IPS-15b (cell line): ENCODE results near the gene PTGIS.

Experiments
- H3K27me3 ChIP-seq: one replicate; pipeline ENCODE4 v1.6.1; 2013; ENCODE audit warnings: low read length; ENCODE audit not compliant: control insufficient read depth, insufficient read depth
- H3K36me3 ChIP-seq: one replicate; pipeline ENCODE4 v1.6.1; 2013; ENCODE audit warnings: low read length; ENCODE audit not compliant: control insufficient read depth, insufficient read depth
- H3K4me1 ChIP-seq: one replicate; pipeline ENCODE4 v1.6.1; 2013; ENCODE audit warnings: mild to moderate bottlenecking, low read length; ENCODE audit not compliant: control insufficient read depth, insufficient read depth
- H3K4me3 ChIP-seq: one replicate; pipeline ENCODE4 v1.5.1; 2013; ENCODE audit warnings: low read depth, low read length
- H3K9ac ChIP-seq: one replicate; pipeline ENCODE4 v1.6.1; 2013; ENCODE audit warnings: low read depth, mild to moderate bottlenecking, low read length
- H3K9me3 ChIP-seq: one replicate; pipeline ENCODE4 v1.6.1; 2013; ENCODE audit warnings: mild to moderate bottlenecking, low read length; ENCODE audit not compliant: control insufficient read depth, insufficient read depth

PTGIS gene

DNA sequence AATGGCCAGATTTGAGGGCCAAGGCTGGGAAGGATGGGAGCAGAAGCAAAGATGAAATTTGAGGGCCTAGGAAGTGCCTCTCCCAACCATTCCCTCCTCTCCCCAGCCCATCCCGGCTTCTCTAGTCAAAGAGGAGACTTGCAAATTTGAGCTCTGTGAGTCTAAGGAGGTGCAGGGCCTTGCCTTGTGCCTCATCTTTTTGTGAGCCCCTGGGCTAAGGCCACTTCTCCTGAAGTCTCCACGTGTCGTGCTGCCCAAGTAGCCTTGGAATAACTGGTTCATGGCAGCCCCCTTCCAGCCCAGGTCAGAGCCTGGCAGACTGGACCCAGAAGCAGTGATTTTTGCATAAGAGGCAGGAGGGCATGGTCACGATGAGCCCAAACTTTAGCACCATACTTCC, 6.7 kb downstream of the PTGIS start:
- H3K9ac ChIP-seq: no peak overlapping the region
- peaks cover 1% of the 10 kb centered on the region for H3K4me1 ChIP-seq
- no peaks in the 10 kb centered on the region for H3K9me3 ChIP-seq
- H3K27me3 ChIP-seq: no peaks in the 10 kb centered on the region
- no peak overlapping the region for H3K4me3 ChIP-seq
- peaks cover 4% of the 10 kb centered on the region for H3K36me3 ChIP-seq

DNA sequence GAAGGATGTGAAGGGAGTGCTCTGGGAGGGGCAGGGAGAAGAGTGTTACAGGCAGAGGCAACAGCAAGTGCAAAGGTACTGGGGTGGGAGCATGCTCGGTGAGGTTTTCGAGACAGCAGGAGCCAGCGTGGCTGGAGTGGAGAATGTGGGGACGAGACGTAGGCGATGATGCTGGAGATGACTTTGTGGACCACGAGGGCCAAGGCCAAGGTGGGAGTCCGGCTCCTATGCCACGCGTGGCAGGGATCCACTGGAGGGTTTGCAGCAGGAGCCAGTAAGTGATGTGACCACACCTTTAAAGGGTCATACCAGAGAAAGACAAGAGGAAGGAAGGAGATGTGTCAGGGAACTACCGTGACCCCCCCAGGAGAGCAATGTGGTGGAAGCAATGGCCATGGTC, 7.3 kb downstream of the PTGIS start:
- Histone ChIP-seq H3K27me3 (no peaks in the 10 kb centered on the region), H3K9me3 (no peaks in the 10 kb centered on the region), H3K9ac (no peak overlapping the region), H3K36me3 (peaks cover 4% of the 10 kb centered on the region), H3K4me3 (no peak overlapping the region), H3K4me1 (no peaks in the 10 kb centered on the region)

DNA sequence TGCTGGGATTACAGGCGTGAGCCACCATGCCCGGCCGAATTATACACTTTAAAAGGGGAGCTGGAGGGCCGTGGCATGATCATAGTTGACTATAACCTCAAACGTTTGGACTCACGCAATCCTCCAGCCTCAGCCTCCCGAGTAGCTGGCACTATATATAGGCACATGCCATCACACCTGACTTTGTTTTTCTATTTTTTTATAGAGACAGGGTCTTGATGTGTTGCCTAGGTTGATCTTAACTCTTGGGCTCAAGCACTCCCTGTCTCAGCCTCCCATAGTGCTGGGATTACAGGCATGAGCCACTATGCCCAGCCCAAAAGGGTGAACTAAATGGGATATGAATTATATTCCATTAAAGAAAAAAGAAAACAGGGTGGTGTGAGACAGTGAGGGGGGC, 7.8 kb downstream of the PTGIS start:
- Histone ChIP-seq H3K9me3 (peaks cover 3% of the 10 kb centered on the region), H3K9ac (no peak overlapping the region), H3K4me3 (no peak overlapping the region), H3K36me3 (peaks cover 4% of the 10 kb centered on the region), H3K27me3 (no peaks in the 10 kb centered on the region), H3K4me1 (no peaks in the 10 kb centered on the region)

DNA sequence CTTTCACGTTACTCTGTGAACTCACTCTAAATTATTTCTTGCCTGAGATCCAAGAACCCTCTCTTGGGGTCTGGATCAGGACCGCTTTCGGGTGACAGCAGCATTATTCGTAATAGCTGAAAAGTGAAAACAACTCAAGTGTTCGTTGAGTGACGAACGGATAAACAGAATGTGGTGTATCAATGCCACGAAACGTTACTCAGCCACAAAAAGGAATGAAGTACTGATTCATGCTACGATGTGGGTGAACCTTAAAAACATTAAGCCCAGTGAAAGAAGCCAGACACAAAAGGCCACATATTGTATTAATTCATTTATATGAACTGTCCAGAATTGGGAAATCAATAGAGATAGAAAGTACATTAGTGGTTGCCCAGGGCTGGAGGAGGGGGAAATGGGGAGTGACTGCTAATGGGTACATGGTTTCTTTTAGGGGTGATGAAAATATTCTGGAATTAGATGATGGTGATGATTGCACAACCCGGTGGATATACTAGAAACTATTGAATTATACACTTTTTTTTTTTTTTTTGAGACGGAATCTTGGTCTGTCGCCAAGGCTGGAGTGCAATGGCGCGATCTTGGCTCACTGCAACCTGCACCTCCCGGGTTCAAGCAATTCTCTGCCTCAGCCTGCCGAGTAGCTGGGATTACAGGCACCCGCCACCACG, 8.4 kb downstream of the PTGIS start:
- Histone ChIP-seq H3K4me3 (no peak overlapping the region), H3K4me1 (no peaks in the 10 kb centered on the region), H3K9me3 (peaks cover 3% of the 10 kb centered on the region), H3K9ac (no peak overlapping the region), H3K36me3 (peaks cover 4% of the 10 kb centered on the region), H3K27me3 (no peaks in the 10 kb centered on the region)

DNA sequence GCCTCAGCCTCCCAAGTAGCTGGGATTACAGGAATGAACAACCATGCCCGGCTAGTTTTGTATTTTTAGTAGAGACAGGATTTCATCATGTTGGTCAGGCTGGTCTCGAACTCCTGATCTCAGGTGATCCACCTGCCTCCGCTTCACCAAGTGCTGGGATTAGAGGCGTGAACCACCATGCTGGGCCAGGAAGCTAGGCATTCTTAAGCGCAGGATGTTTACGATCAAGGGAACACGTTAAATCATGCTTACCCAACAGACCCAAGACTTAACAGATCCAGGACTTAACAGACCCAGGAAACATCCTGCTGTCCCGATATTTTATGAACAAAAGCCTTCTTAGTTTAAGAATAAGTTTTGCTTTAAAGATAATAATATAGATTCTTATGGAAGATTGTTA, 9.1 kb downstream of the PTGIS start:
- no peak overlapping the region for H3K4me3 ChIP-seq
- H3K36me3 ChIP-seq: peaks cover 4% of the 10 kb centered on the region
- no peak overlapping the region for H3K9ac ChIP-seq
- H3K4me1 ChIP-seq: no peaks in the 10 kb centered on the region
- no peaks in the 10 kb centered on the region for H3K27me3 ChIP-seq
- peaks cover 3% of the 10 kb centered on the region for H3K9me3 ChIP-seq

DNA sequence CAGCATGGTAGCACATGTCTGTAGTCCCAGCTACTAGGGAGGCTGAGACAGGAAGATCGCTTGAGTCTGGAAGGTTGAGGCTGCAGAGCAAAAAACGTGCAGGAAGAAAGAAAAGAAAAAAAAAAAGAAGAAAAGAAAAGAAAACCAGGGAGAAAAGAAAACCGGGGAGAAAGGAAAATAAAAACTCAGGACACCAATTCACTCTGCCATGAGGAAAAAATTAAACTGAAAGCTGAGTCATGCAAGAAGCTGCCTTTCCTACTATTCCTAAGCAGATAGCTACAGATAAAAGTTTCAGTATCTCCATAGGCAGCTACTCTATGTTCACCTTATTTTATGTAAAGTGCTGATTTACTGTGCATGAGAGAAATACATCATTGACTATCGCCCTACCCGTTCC, 10.5 kb downstream of the PTGIS start:
- peaks cover 3% of the 10 kb centered on the region for H3K9me3 ChIP-seq
- H3K9ac ChIP-seq: no peak overlapping the region
- no peaks in the 10 kb centered on the region for H3K27me3 ChIP-seq
- H3K4me3 ChIP-seq: no peak overlapping the region
- H3K36me3 ChIP-seq: peaks cover 4% of the 10 kb centered on the region
- H3K4me1 ChIP-seq: no peaks in the 10 kb centered on the region

DNA sequence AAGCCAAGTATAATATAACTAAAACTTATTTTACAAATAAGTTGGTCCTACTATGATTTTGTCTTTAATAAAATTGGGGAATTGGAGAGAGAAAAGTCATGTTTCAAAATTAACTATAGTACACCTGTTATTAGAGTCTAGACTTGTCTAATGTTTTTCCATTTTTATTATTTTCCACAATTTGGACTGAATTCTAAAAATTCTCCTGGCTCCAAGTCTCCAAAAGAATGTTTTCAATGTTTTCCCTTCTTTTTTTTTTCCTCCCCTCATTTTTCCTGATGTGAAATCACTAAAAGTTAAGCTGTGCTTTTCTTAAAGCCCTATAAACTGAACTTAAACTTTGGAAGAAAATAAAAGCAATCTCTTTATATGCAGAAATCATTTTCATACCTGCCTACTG, 11.3 kb downstream of the PTGIS start:
- Histone ChIP-seq H3K36me3 (peaks cover 4% of the 10 kb centered on the region), H3K9ac (no peak overlapping the region), H3K4me3 (no peak overlapping the region), H3K27me3 (no peaks in the 10 kb centered on the region), H3K9me3 (peaks cover 3% of the 10 kb centered on the region), H3K4me1 (no peaks in the 10 kb centered on the region)

DNA sequence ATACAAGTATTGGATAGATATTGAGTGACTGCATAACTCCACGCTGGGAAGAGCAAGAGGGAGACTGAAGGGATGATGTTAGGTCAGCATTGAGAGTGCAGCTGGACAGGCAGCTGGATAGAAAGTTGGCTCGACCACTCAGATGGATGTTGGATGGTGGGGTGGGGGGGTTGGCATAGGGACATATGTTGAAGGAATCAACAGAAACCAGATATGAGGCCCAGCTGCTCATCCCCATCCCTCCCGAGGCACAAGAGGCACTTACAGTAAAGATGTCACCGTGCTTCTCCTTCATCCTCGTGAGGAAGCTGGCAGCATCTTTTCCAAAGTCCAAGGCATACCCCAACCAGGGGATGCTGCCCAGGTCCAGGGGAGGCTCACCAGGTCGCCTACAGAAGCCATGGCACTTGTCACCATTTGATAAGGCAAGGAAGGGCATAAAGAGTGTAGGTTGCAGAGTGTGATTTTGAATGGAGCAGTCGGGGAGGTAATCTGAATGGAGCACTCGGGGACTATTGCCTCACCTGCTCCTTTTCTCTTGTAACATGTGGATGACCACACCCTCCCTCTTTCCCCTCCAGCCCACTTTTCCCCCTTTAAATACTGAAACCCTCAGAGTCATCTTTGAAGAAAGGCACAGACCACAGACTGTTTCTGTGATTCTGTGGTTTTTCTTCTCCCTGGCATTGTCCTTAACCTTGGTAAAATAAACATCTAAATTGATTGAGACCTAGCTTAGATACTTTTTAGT, 18.0 kb downstream of the PTGIS start:
- no peaks in the 10 kb centered on the region for H3K9me3 ChIP-seq
- no peaks in the 10 kb centered on the region for H3K27me3 ChIP-seq
- no peak overlapping the region for H3K9ac ChIP-seq
- no peak overlapping the region for H3K4me3 ChIP-seq
- no peaks in the 10 kb centered on the region for H3K4me1 ChIP-seq
- H3K36me3 ChIP-seq: peaks cover 9% of the 10 kb centered on the region

DNA sequence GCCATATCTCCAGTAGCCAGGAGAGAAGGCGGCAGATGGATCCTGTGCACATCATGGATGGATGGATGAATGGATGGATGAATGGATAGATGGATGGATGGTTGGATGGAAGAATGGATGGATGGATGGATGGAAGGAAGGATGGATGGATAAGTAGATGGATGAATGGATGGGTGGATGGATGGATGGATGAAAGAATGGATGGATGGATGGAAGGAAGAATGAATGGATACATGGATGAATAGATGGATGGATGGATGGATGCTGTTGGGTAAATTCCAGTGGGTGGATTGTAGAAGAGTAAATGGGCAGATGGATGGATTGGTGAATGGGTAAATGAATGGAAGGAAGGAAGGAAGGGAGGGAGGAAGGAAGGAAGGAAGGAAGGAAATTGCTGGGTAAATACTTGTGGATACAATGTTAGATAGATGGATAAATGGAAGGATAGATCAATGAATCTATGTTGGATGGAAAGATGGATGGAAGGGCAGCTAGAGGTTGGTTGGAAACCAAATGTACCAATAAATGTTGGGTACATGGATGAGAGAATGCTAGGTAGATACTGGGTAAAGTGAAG, 19.5 kb downstream of the PTGIS start:
- Histone ChIP-seq H3K4me3 (no peak overlapping the region), H3K36me3 (peaks cover 13% of the 10 kb centered on the region), H3K4me1 (no peaks in the 10 kb centered on the region), H3K9ac (no peak overlapping the region), H3K9me3 (no peaks in the 10 kb centered on the region), H3K27me3 (no peaks in the 10 kb centered on the region)

DNA sequence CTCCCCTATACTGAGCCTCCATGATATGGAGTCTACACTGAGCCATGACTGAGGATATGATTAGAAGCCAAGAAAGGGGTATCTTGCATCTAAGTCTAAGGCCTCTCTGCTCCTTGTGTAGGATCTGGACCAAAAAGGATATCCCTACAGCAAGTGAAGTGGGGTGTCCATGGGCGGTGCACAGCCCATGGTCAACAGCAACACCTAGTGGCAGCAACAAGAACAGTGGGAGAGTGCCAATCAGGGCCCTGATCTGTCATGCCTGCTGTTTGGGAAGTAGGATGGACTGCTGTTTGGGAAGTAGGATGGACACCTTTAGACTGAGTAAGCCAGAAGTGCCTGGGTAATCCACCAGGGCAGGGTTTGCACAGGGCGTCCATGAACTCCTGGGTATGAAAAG, 22.4 kb downstream of the PTGIS start:
- Histone ChIP-seq H3K9me3 (no peaks in the 10 kb centered on the region), H3K9ac (no peak overlapping the region), H3K4me1 (no peaks in the 10 kb centered on the region), H3K27me3 (no peaks in the 10 kb centered on the region), H3K4me3 (no peak overlapping the region), H3K36me3 (peaks cover 21% of the 10 kb centered on the region)

DNA sequence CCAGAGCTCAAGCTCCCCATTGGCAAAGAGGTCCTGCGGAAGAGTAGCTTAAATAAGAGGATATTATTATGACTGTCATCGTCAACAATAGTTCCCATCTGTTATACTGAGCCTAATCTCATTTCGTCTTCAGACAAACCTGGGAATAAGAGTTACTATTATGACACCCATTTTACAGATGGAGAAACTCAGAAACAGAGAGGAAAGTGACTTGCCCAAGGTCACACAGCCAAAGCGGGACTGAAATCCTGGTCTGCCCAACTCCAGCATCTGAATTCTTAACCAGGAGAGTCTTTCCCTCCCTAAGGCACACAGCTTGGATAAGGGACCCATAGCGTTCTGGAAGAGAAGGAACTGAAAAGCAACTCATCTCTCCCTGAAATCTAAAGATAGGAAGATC, 23.4 kb downstream of the PTGIS start:
- Histone ChIP-seq H3K9me3 (no peaks in the 10 kb centered on the region), H3K9ac (no peak overlapping the region), H3K27me3 (no peaks in the 10 kb centered on the region), H3K36me3 (peaks cover 21% of the 10 kb centered on the region), H3K4me3 (no peak overlapping the region), H3K4me1 (no peaks in the 10 kb centered on the region)

DNA sequence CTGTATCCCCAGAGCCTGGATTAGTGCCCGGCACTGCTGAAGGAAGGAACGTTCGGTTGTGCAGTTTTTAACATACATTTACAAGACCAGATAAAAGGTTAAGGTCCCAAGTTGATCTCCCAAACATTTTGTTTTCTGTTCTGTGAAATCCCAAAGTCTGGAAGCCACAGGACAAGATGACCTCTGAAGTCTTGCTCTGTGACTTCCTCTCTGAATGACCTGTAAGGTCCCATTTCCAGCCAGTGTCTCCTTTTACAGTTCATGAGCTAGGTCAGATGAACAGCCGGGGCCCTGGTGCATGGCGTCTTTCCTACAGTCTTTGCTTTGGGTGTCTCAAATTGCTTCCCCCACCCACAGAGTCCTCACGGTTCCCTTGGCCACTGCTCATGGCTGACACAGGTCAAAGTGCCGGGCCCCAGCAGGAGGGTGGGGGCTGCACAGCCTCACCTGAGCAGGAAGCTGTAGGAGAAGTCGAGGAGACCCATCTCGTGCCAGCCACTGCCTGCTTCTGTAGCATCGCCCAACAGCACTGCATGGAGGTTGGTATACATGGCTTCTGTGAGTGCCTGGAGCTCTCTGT, 24.0 kb downstream of the PTGIS start:
- Histone ChIP-seq H3K9ac (no peak overlapping the region), H3K36me3 (peaks cover 21% of the 10 kb centered on the region), H3K4me3 (no peak overlapping the region), H3K4me1 (no peaks in the 10 kb centered on the region), H3K27me3 (no peaks in the 10 kb centered on the region), H3K9me3 (no peaks in the 10 kb centered on the region)
